ENCODE results near the gene CERS6. TPM values are rescaled to one million over a fixed set of nuclear protein-coding genes. Genes with fewer than 3 reads are reported as not detected.

CERS6 gene
- total RNA-seq, 2 donors from 2014 or later = 11.2 to 18.5 TPM

GRCh38 chr2:168736649-168737445 lies 280.8 kb downstream of the CERS6 start:
- ATAC-seq (replicated peaks in 1 of 2) = no peak
- H3K27me3 Mint-ChIP-seq (ENCODE audit: low read depth) = no peaks in the 10 kb centered on the region

GRCh38 chr2:168738062-168738461 lies 282.0 kb downstream of the CERS6 start:
- DNase-seq (no peak), ATAC-seq (replicated peaks in 1 of 2) (no peak)
- Mint-ChIP-seq H3K4me3 (no peak overlapping the region), H3K36me3 (ENCODE audit: insufficient read depth in 2 of 2) (no peaks in the 10 kb centered on the region), H3K9me3 (no peaks in the 10 kb centered on the region), H3K27ac (no peak overlapping the region), H3K27me3 (ENCODE audit: low read depth) (no peaks in the 10 kb centered on the region), H3K4me1 (ENCODE audit: low read depth) (peaks cover 5% of the 10 kb centered on the region)

More at GRCh38 chr2:168736649-168737445, 280.8 kb downstream of the CERS6 start:
- no peak for DNase-seq
- H3K4me3 Mint-ChIP-seq = no peak overlapping the region
- H3K27ac Mint-ChIP-seq = no peak overlapping the region
- no peaks in the 10 kb centered on the region for H3K9me3 Mint-ChIP-seq
- no peaks in the 10 kb centered on the region for H3K36me3 Mint-ChIP-seq (ENCODE audit: insufficient read depth in 2 of 2)
- peaks cover 5% of the 10 kb centered on the region for H3K4me1 Mint-ChIP-seq (ENCODE audit: low read depth)

GRCh38 chr2:168740360-168740759 lies 284.3 kb downstream of the CERS6 start:
- no peak overlapping the region for H3K4me3 Mint-ChIP-seq
- no peaks in the 10 kb centered on the region for H3K36me3 Mint-ChIP-seq (ENCODE audit: insufficient read depth in 2 of 2)
- no peaks in the 10 kb centered on the region for H3K27me3 Mint-ChIP-seq (ENCODE audit: low read depth)
- DNase-seq = no peak
- H3K27ac Mint-ChIP-seq = no peak overlapping the region
- ATAC-seq (replicated peaks in 1 of 2) = no peak
- H3K4me1 Mint-ChIP-seq (ENCODE audit: low read depth) = peaks cover 12% of the 10 kb centered on the region
- H3K9me3 Mint-ChIP-seq = no peaks in the 10 kb centered on the region

- no peaks in the 10 kb centered on the region for H3K36me3 Mint-ChIP-seq (ENCODE audit: insufficient read depth in 2 of 2)
- ATAC-seq (replicated peaks in 1 of 2) = no peak
- H3K4me3 Mint-ChIP-seq = no peak overlapping the region
- DNase-seq = no peak
- H3K4me1 Mint-ChIP-seq (ENCODE audit: low read depth) = peaks cover 12% of the 10 kb centered on the region
- no peaks in the 10 kb centered on the region for H3K9me3 Mint-ChIP-seq
- peak overlapping the region; percentile 4 for H3K27ac Mint-ChIP-seq
- H3K27me3 Mint-ChIP-seq (ENCODE audit: low read depth) = no peaks in the 10 kb centered on the region
Measured at GRCh38 chr2:168740788-168741187, 284.7 kb downstream of the CERS6 start.

GRCh38 chr2:168742258-168742932 lies 286.3 kb downstream of the CERS6 start:
- H3K27me3 Mint-ChIP-seq (ENCODE audit: low read depth) = no peaks in the 10 kb centered on the region
- H3K9me3 Mint-ChIP-seq = no peaks in the 10 kb centered on the region
- DNase-seq (no peak), ATAC-seq (replicated peaks in 1 of 2) (no peak)
- H3K4me1 Mint-ChIP-seq (ENCODE audit: low read depth) = peaks cover 12% of the 10 kb centered on the region
- no peak overlapping the region for H3K27ac Mint-ChIP-seq
- no peak overlapping the region for H3K4me3 Mint-ChIP-seq
- H3K36me3 Mint-ChIP-seq (ENCODE audit: insufficient read depth in 2 of 2) = no peaks in the 10 kb centered on the region

GRCh38 chr2:168744844-168745243 lies 288.8 kb downstream of the CERS6 start:
- Mint-ChIP-seq H3K27me3 (ENCODE audit: low read depth) (no peaks in the 10 kb centered on the region), H3K27ac (no peak overlapping the region), H3K4me3 (no peak overlapping the region), H3K9me3 (no peaks in the 10 kb centered on the region), H3K4me1 (ENCODE audit: low read depth) (peaks cover 28% of the 10 kb centered on the region), H3K36me3 (ENCODE audit: insufficient read depth in 2 of 2) (peaks cover 0 to 1% of the 10 kb centered on the region in 2 donors)
- DNase-seq = no peak
- peak in 1 of 2 donors; percentile 47 for ATAC-seq (replicated peaks in 1 of 2)

GRCh38 chr2:168748461-168748860 lies 292.4 kb downstream of the CERS6 start:
- DNase-seq = no peak
- Mint-ChIP-seq H3K4me3 (no peak overlapping the region), H3K9me3 (no peaks in the 10 kb centered on the region), H3K27me3 (ENCODE audit: low read depth) (no peaks in the 10 kb centered on the region), H3K27ac (no peak overlapping the region), H3K36me3 (ENCODE audit: insufficient read depth in 2 of 2) (peaks cover 0 to 1% of the 10 kb centered on the region in 2 donors), H3K4me1 (ENCODE audit: low read depth) (peaks cover 50% of the 10 kb centered on the region)
- no peak for ATAC-seq (replicated peaks in 1 of 2)

GRCh38 chr2:168749297-168749696 lies 293.2 kb downstream of the CERS6 start:
- Mint-ChIP-seq H3K4me3 (no peak overlapping the region), H3K4me1 (ENCODE audit: low read depth) (peaks cover 55% of the 10 kb centered on the region), H3K27ac (peak overlapping the region; percentile 10), H3K27me3 (ENCODE audit: low read depth) (no peaks in the 10 kb centered on the region), H3K36me3 (ENCODE audit: insufficient read depth in 2 of 2) (peaks cover 0 to 1% of the 10 kb centered on the region in 2 donors), H3K9me3 (no peaks in the 10 kb centered on the region)
- ATAC-seq (replicated peaks in 1 of 2) (no peak), DNase-seq (no peak)

- peak overlapping the region; percentile 19 for H3K27ac Mint-ChIP-seq
- H3K4me3 Mint-ChIP-seq = peak overlapping the region in 1 of 2 donors; percentile 33
- DNase-seq (peak; percentile 34 to 45), ATAC-seq (replicated peaks in 1 of 2) (peak; percentile 98)
- H3K9me3 Mint-ChIP-seq = no peaks in the 10 kb centered on the region
- H3K4me1 Mint-ChIP-seq (ENCODE audit: low read depth) = peaks cover 60% of the 10 kb centered on the region
- H3K27me3 Mint-ChIP-seq (ENCODE audit: low read depth) = no peaks in the 10 kb centered on the region
- peaks cover 0 to 1% of the 10 kb centered on the region in 2 donors for H3K36me3 Mint-ChIP-seq (ENCODE audit: insufficient read depth in 2 of 2)
Measured at GRCh38 chr2:168751104-168751740, 295.1 kb downstream of the CERS6 start.

GRCh38 chr2:168752361-168752760 lies 296.3 kb downstream of the CERS6 start:
- Mint-ChIP-seq H3K4me1 (ENCODE audit: low read depth) (peaks cover 71% of the 10 kb centered on the region), H3K4me3 (no peak overlapping the region), H3K36me3 (ENCODE audit: insufficient read depth in 2 of 2) (peaks cover 1 to 2% of the 10 kb centered on the region in 2 donors)

GRCh38 chr2:168753765-168754329 lies 297.8 kb downstream of the CERS6 start:
- H3K36me3 Mint-ChIP-seq (ENCODE audit: insufficient read depth in 2 of 2) = peaks cover 0 to 2% of the 10 kb centered on the region in 2 donors
- H3K9me3 Mint-ChIP-seq = no peaks in the 10 kb centered on the region
- no peaks in the 10 kb centered on the region for H3K27me3 Mint-ChIP-seq (ENCODE audit: low read depth)
- DNase-seq (no peak), ATAC-seq (replicated peaks in 1 of 2) (no peak)
- no peak overlapping the region for H3K27ac Mint-ChIP-seq
- no peak overlapping the region for H3K4me3 Mint-ChIP-seq
- H3K4me1 Mint-ChIP-seq (ENCODE audit: low read depth) = peaks cover 80% of the 10 kb centered on the region

More at GRCh38 chr2:168752361-168752760, 296.3 kb downstream of the CERS6 start:
- ATAC-seq (replicated peaks in 1 of 2) = no peak
- H3K9me3 Mint-ChIP-seq = no peaks in the 10 kb centered on the region
- no peaks in the 10 kb centered on the region for H3K27me3 Mint-ChIP-seq (ENCODE audit: low read depth)
- DNase-seq = no peak
- H3K27ac Mint-ChIP-seq = no peak overlapping the region

GRCh38 chr2:168757223-168757622 lies 301.2 kb downstream of the CERS6 start:
- Mint-ChIP-seq H3K27me3 (ENCODE audit: low read depth) (no peaks in the 10 kb centered on the region), H3K4me1 (ENCODE audit: low read depth) (peaks cover 51% of the 10 kb centered on the region), H3K9me3 (no peaks in the 10 kb centered on the region), H3K27ac (peak overlapping the region; percentile 15), H3K4me3 (no peak overlapping the region), H3K36me3 (ENCODE audit: insufficient read depth in 2 of 2) (peaks cover 0 to 2% of the 10 kb centered on the region in 2 donors)
- ATAC-seq (replicated peaks in 1 of 2) (no peak), DNase-seq (no peak)
